Esophagus squamous epithelium (tissue), 4 donors: ENCODE results near the gene RCSD1.

Source experiments
- POLR2A ChIP-seq, 4 donors: fragments of 450-650 bp; IDR thresholded peaks; one replicate each; pipeline ENCODE4 v1.6.1; 2017; ENCODE audit warnings: antibody characterized with exemption in 4 of 4, mild to moderate bottlenecking in 4 of 4, moderate library complexity in 3 of 4
- TF ChIP-seq, protein P1 (sequence below), 6 experiments: fragments of 450-650 bp in 4 of 6; fragments of 200-600 bp in 2 of 6; sonication (generic) in 2 of 6; IDR thresholded peaks; one replicate each; pipeline ENCODE4 v1.5.1; 2016 to 2019; ENCODE audit warnings: antibody characterized with exemption in 6 of 6, mild to moderate bottlenecking in 4 of 6, moderate library complexity in 4 of 6

GRCh38 chr1:167722870-167723251, 92.8 kb downstream of the RCSD1 start:
- no peak for TF ChIP-seq POLR2A (IDR thresholded peaks at IDR 0.05)
- TF ChIP-seq, protein P1, sequence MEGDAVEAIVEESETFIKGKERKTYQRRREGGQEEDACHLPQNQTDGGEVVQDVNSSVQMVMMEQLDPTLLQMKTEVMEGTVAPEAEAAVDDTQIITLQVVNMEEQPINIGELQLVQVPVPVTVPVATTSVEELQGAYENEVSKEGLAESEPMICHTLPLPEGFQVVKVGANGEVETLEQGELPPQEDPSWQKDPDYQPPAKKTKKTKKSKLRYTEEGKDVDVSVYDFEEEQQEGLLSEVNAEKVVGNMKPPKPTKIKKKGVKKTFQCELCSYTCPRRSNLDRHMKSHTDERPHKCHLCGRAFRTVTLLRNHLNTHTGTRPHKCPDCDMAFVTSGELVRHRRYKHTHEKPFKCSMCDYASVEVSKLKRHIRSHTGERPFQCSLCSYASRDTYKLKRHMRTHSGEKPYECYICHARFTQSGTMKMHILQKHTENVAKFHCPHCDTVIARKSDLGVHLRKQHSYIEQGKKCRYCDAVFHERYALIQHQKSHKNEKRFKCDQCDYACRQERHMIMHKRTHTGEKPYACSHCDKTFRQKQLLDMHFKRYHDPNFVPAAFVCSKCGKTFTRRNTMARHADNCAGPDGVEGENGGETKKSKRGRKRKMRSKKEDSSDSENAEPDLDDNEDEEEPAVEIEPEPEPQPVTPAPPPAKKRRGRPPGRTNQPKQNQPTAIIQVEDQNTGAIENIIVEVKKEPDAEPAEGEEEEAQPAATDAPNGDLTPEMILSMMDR (IDR thresholded peaks at IDR 0.05) = no peak
